Suprapubic skin (tissue), 4 donors: Measurements from ENCODE around the gene ADORA2A. TPM values are rescaled to one million over a fixed set of nuclear protein-coding genes. Genes with fewer than 3 reads are reported as not detected.

Source experiments
- DNase-seq, 2 donors: peaks; one replicate each; pipeline ENCODE4 v3.0.0-alpha.2; 2019; ENCODE audit warnings: low spot score in 2 of 2
- H3K27ac ChIP-seq: fragments of 200-600 bp; sonication (generic); one replicate; pipeline ENCODE4 v1.5.1; 2019
- H3K27me3 ChIP-seq: fragments of 200-600 bp; sonication (generic); one replicate; pipeline ENCODE4 v1.5.1; 2019
- H3K36me3 ChIP-seq: fragments of 200-600 bp; sonication (generic); one replicate; pipeline ENCODE4 v1.5.1; 2019
- H3K4me1 ChIP-seq: fragments of 200-600 bp; sonication (generic); one replicate; pipeline ENCODE4 v1.5.1; 2019
- H3K4me3 ChIP-seq: fragments of 200-600 bp; sonication (generic); one replicate; pipeline ENCODE4 v1.5.1; 2019; ENCODE audit warnings: mild to moderate bottlenecking
- H3K9me3 ChIP-seq: fragments of 200-600 bp; sonication (generic); one replicate; pipeline ENCODE4 v1.5.1; 2019
- CTCF ChIP-seq, 2 donors: fragments of 200-600 bp in 1 of 2; fragments of 450-650 bp in 1 of 2; sonication (generic) in 1 of 2; IDR thresholded peaks; one replicate each; pipeline ENCODE4 v1.5.1; 2016 to 2019; ENCODE audit warnings: antibody characterized with exemption in 2 of 2, mild to moderate bottlenecking in 1 of 2, moderate library complexity in 1 of 2
- EP300 ChIP-seq: sonication (generic); formaldehyde crosslinking; IDR thresholded peaks from one replicate; pipeline ENCODE4 v1.6.1; 2017; ENCODE audit warnings: antibody characterized with exemption
- POLR2A ChIP-seq, 2 donors: fragments of 450-650 bp; IDR thresholded peaks; one replicate each; pipeline ENCODE4 v1.6.1; 2017; ENCODE audit warnings: antibody characterized with exemption in 2 of 2, mild to moderate bottlenecking in 2 of 2, moderate library complexity in 2 of 2
- POLR2AphosphoS5 ChIP-seq, 3 donors: sonication (generic); formaldehyde crosslinking; IDR thresholded peaks; one replicate each; pipeline ENCODE4 v1.6.1; 2017; ENCODE audit warnings: antibody characterized with exemption in 3 of 3
- WGBS: methylation state at CpG from one replicate; pipeline ENCODE4 v1.1.5; 2018; 5-methylcytosine and 5-hydroxymethylcytosine counted together
- total RNA-seq, 4 donors: library from RNA; depleted of rRNA; stranded (reverse); fragments of >200 nt; gene quantifications; one replicate each; pipeline ENCODE4 v1.1.0, GENCODE V29; 2016

Gene ADORA2A
- total RNA-seq, 4 donors from 2014 or later, result 2.2 to 5.1 (median 3.4) TPM

GRCh38 chr22:24391836-24392217, 35.6 kb upstream of the ADORA2A start:
- H3K27ac ChIP-seq, result no peak overlapping the region
- WGBS, result 78% methylated on average over 3 of the region's 3 CpGs
- H3K9me3 ChIP-seq, result no peaks in the 10 kb centered on the region
- H3K27me3 ChIP-seq, result no peaks in the 10 kb centered on the region
- no peak overlapping the region for H3K4me3 ChIP-seq
- DNase-seq, result no peak
- H3K36me3 ChIP-seq, result peaks cover 13% of the 10 kb centered on the region
- TF ChIP-seq CTCF (IDR thresholded peaks at IDR 0.05) (no peak), POLR2A (IDR thresholded peaks at IDR 0.05) (no peak), EP300 (no peak), POLR2AphosphoS5 (IDR thresholded peaks at IDR 0.05) (no peak)
- H3K4me1 ChIP-seq, result peaks cover 6% of the 10 kb centered on the region

GRCh38 chr22:24392218-24392931, 35.0 kb upstream of the ADORA2A start:
- no peaks in the 10 kb centered on the region for H3K27me3 ChIP-seq
- DNase-seq, result no peak
- H3K36me3 ChIP-seq, result peaks cover 17% of the 10 kb centered on the region
- H3K27ac ChIP-seq, result no peak overlapping the region
- H3K4me3 ChIP-seq, result no peak overlapping the region
- peaks cover 6% of the 10 kb centered on the region for H3K4me1 ChIP-seq
- no peak for TF ChIP-seq EP300
- TF ChIP-seq POLR2A (IDR thresholded peaks at IDR 0.05), result no peak
- no peak for TF ChIP-seq POLR2AphosphoS5 (IDR thresholded peaks at IDR 0.05)
- TF ChIP-seq CTCF (IDR thresholded peaks at IDR 0.05), result no peak
- WGBS, result 81% methylated on average over 4 of the region's 4 CpGs
- H3K9me3 ChIP-seq, result no peaks in the 10 kb centered on the region

GRCh38 chr22:24393012-24393559, 34.3 kb upstream of the ADORA2A start:
- Histone ChIP-seq H3K4me3 (no peak overlapping the region), H3K4me1 (peaks cover 6% of the 10 kb centered on the region), H3K27ac (no peak overlapping the region), H3K9me3 (no peaks in the 10 kb centered on the region), H3K36me3 (peaks cover 21% of the 10 kb centered on the region), H3K27me3 (no peaks in the 10 kb centered on the region)
- no peak for DNase-seq
- WGBS, result 97% methylated on average over 2 of the region's 2 CpGs
- TF ChIP-seq EP300 (no peak), POLR2AphosphoS5 (IDR thresholded peaks at IDR 0.05) (no peak), CTCF (IDR thresholded peaks at IDR 0.05) (no peak), POLR2A (IDR thresholded peaks at IDR 0.05) (no peak)

GRCh38 chr22:24393848-24394247, 33.6 kb upstream of the ADORA2A start:
- peaks cover 29% of the 10 kb centered on the region for H3K36me3 ChIP-seq
- no peaks in the 10 kb centered on the region for H3K9me3 ChIP-seq
- peaks cover 6% of the 10 kb centered on the region for H3K4me1 ChIP-seq
- 92% methylated on average over 3 of the region's 3 CpGs for WGBS
- TF ChIP-seq POLR2AphosphoS5 (IDR thresholded peaks at IDR 0.05), result no peak
- TF ChIP-seq EP300, result no peak
- TF ChIP-seq CTCF (IDR thresholded peaks at IDR 0.05), result no peak
- no peak for TF ChIP-seq POLR2A (IDR thresholded peaks at IDR 0.05)
- H3K4me3 ChIP-seq, result no peak overlapping the region
- no peak overlapping the region for H3K27ac ChIP-seq
- no peak for DNase-seq
- no peaks in the 10 kb centered on the region for H3K27me3 ChIP-seq

GRCh38 chr22:24394254-24394653, 33.1 kb upstream of the ADORA2A start:
- peaks cover 29% of the 10 kb centered on the region for H3K36me3 ChIP-seq
- H3K9me3 ChIP-seq, result no peaks in the 10 kb centered on the region
- no peak overlapping the region for H3K4me3 ChIP-seq
- WGBS, result 74% methylated on average over 2 of the region's 2 CpGs
- DNase-seq, result no peak
- TF ChIP-seq POLR2A (IDR thresholded peaks at IDR 0.05) (no peak), CTCF (IDR thresholded peaks at IDR 0.05) (no peak), POLR2AphosphoS5 (IDR thresholded peaks at IDR 0.05) (no peak), EP300 (no peak)
- H3K4me1 ChIP-seq, result peaks cover 6% of the 10 kb centered on the region
- H3K27ac ChIP-seq, result no peak overlapping the region
- H3K27me3 ChIP-seq, result no peaks in the 10 kb centered on the region
